HFF-Myc (cell line): ENCODE results near the gene CMBL.
"Not testable (repeated sequence)": the region's sequence is repeated elsewhere in the genome, so short reads cannot be mapped to it uniquely, and the experiment has no call there.

Experiments used
- DNase-seq: peaks from one replicate; pipeline ENCODE4 v3.0.0-alpha.2; 2011; ENCODE audit warnings: low read depth; ENCODE audit errors: extremely low read depth
- H3K4me3 ChIP-seq: replicated peaks from 2 replicates; pipeline ENCODE4 v1.5.1; 2011; ENCODE audit warnings: low read depth, mild to moderate bottlenecking, control low read depth, low read length
- TF ChIP-seq, protein P1 (sequence below): IDR thresholded peaks from 2 replicates; pipeline ENCODE4 v1.5.1; 2012; ENCODE audit warnings: mild to moderate bottlenecking, low read depth, low read length, control low read depth; ENCODE audit errors: missing control alignments

CMBL gene

DNA sequence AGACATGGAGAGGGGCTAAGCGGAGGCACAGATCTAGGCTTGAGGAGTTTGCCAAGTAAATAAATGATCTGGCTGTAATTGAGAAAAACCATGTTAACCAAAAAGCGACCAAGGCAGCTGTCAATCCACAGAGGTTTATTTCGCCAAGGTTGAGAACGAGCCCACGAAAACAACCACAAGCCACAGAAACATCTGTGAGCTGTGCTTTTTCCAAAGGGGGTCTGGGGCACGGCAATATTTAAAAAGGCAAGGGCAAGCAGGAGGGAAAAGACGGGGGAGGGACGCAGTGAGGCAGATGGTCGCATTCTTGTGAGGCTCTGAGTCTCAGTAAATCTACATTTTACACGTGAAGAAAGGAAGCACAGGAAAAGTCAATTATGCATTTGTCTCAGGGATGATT lies 32.2 kb downstream of the CMBL start:
- DNase-seq = no peak
- TF ChIP-seq, protein P1, sequence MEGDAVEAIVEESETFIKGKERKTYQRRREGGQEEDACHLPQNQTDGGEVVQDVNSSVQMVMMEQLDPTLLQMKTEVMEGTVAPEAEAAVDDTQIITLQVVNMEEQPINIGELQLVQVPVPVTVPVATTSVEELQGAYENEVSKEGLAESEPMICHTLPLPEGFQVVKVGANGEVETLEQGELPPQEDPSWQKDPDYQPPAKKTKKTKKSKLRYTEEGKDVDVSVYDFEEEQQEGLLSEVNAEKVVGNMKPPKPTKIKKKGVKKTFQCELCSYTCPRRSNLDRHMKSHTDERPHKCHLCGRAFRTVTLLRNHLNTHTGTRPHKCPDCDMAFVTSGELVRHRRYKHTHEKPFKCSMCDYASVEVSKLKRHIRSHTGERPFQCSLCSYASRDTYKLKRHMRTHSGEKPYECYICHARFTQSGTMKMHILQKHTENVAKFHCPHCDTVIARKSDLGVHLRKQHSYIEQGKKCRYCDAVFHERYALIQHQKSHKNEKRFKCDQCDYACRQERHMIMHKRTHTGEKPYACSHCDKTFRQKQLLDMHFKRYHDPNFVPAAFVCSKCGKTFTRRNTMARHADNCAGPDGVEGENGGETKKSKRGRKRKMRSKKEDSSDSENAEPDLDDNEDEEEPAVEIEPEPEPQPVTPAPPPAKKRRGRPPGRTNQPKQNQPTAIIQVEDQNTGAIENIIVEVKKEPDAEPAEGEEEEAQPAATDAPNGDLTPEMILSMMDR = no peak
- no peak overlapping the region for H3K4me3 ChIP-seq

DNA sequence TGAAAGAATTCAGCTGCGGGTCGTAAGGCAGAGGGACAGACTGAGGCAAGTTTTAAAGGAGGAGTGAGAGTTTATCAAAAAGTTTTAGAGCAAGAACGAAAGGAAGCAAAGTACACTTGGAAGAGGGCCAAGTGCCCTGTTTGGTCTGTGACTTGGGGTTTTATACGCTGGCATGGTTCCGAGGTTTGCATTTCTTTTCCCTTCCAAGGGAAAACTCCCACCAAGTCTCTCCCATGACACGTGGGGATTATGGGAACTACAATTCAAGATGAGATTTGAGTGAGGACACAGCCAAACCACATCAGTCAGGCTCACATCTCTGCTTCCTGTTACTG lies 34.9 kb downstream of the CMBL start:
- H3K4me3 ChIP-seq, DNase-seq: not testable (repeated sequence)

DNA sequence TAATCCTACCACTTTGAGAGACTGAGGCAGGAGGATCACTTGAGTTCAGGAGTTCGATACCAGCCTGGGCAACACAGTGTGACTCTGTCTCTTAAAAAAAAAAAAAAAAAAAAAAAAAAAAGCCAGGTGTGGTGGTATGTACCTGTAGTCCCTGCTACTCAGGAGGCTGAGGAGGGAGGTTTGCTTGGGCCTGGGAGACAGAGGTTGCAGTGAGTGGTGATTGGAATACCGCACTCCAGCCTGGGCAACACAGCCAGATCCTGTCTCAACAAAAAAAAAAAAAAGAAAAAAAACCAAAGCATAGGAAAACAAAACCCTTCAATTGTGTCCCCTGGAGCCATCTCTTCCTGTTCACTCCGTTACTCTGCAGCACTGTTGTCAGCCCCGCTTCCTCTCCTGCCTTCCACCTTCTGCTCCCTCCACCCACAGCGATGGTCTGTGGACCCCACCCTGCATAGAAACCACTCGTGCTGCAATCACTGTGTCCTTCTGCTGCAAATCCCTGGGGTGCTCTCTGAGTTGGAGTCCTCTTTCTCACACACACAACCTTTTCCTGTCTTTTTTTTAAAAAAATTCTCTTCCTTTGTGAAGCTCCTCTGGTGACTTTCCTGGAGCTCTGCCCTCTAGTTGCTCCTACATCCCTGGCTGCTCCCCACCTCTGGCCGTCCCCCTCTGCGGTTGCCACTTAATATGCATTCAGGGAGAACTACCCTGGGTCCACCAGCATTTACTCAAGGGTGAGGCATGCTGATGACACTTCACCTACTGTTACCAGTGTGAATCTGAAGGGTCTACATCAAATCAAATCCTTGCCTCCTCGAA lies 35.4 kb downstream of the CMBL start:
- TF ChIP-seq, protein P1 = no peak
- DNase-seq = no peak

DNA sequence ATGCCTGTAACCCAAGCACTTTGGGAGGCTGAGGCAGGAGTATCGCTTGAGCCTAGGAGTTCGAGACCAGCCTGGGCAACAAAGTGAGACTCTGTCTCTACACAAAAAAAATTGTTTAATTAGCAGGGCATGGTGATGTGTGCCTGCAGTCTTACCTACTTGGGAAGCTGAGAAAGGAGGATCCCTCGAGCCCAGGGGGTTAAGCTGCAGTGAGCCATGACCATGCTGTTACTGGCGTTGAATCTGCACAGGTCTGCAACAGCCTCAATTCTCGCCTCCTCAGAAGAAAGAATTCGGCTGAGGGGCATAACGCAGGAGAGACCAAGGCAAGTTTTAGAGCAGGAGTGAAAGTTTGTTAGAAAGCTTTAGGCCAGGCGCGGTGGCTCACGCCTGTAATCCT lies 39.6 kb downstream of the CMBL start:
- DNase-seq = no peak
- TF ChIP-seq, protein P1 = no peak
- no peak overlapping the region for H3K4me3 ChIP-seq

More for the DNA sequence above, 35.4 kb downstream of the CMBL start:
- no peak overlapping the region for H3K4me3 ChIP-seq

DNA sequence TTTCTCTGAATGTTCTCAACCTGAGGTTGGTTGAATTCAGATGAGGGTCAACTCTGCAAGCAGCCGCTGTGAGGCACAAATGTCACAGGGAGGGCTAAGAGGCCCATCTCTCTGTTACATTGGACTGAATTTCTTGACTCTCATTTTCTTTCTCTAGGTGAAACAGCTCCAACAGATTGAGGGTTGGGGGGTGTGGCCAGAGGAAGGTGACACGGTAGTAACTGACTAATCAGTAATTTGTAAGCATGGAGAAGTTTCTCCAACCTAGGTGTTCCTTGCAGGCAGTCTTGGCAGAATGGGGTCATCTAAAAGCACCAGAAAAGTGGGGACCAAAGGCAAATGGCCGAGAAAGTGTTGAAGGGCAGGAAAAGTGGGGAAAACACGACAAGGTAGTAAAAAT lies 40.9 kb downstream of the CMBL start:
- TF ChIP-seq, protein P1 = no peak
- no peak for DNase-seq

DNA sequence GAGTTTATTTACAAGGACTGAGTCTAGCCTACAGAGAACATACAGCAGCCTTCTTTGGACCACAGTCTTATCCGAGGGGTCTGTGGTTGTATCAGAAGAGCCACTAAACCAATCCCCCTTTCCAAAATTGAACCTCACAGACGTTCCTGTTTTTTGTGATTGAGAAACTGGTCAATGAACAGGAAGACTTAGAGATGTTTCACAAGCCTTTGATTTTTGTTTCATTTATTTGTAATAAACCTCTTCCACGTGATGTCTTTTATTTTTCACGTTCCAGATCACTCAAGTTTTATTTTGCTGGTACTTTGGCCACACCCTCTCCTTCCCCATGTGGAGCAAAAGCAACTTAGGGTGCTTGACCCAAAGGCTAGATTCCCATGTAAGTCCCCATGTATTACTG lies 41.6 kb downstream of the CMBL start:
- TF ChIP-seq, protein P1 = no peak
- no peak for DNase-seq

More for the DNA sequence above, 40.9 kb downstream of the CMBL start:
- no peak overlapping the region for H3K4me3 ChIP-seq

DNA sequence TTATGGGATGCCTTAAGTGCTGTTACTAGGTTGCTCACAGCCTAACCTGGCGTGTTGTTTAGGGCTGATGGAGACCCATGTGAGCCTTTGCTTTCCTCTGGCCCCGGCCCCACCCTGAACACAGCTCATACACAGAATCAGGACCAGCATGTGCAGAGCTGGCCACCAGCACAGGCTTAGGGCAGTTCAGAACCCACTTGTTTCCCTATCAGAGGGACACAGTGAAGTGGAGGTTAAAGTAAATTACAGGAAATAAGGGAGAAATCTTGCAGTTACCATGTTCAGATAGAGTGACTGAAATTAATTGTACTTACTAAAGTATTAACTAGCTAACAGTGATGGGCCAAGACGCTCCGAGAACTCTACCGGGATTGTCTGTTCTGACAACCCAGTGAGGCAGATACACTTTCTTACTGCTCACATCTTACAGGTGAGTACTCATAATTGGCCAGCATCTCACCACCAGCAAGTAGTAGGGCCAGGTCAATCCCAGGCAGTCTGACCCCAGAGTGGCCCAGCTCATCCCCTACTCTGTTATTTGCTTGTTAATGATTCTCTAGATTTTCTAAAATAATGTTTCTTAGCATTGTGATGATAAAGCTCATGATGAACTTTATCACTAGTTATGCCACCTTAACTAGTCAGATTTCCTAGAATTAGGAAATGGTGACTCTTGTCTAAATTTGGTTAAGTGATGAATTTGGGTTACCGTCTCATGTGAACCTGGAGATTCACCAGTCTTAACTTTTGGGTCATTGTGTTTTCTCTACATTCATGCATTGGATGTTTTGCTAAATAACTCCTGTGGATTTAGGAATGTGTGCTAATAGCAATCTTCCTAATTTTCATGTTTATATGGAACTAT lies 42.2 kb downstream of the CMBL start:
- TF ChIP-seq, protein P1 = no peak
- no peak overlapping the region for H3K4me3 ChIP-seq
- DNase-seq = no peak

More for the DNA sequence above, 41.6 kb downstream of the CMBL start:
- H3K4me3 ChIP-seq = no peak overlapping the region
